ENCODE results near the gene RAB14.

DNA sequence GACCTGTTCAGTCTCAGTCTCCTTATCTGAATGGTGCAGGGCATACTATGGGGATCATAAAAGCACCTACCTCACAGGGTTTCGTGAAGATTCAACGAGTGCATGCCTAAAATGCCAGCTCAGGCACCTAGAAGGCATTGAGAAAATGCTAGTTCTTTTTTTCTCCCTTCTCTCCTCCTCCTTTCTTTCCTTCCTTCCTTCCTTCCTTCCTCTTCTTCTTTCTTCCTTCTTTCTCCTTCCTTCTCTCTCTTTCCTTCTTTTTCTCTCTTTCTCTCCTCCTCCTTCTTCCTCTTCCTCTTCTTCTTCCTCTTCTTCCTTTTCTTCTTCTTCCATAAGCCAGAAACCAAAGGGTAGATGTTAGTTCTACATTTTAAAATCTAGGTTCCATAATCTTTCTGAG is 12.3 kb upstream of the RAB14 start:
- TF ChIP-seq, protein P1, sequence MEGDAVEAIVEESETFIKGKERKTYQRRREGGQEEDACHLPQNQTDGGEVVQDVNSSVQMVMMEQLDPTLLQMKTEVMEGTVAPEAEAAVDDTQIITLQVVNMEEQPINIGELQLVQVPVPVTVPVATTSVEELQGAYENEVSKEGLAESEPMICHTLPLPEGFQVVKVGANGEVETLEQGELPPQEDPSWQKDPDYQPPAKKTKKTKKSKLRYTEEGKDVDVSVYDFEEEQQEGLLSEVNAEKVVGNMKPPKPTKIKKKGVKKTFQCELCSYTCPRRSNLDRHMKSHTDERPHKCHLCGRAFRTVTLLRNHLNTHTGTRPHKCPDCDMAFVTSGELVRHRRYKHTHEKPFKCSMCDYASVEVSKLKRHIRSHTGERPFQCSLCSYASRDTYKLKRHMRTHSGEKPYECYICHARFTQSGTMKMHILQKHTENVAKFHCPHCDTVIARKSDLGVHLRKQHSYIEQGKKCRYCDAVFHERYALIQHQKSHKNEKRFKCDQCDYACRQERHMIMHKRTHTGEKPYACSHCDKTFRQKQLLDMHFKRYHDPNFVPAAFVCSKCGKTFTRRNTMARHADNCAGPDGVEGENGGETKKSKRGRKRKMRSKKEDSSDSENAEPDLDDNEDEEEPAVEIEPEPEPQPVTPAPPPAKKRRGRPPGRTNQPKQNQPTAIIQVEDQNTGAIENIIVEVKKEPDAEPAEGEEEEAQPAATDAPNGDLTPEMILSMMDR (IDR thresholded peaks at IDR 0.05), result no peak
- no peak for TF ChIP-seq EZH2 (IDR thresholded peaks at IDR 0.05; ENCODE audit: borderline replicate concordance, insufficient read depth, low read depth, low read length, poor library complexity, severe bottlenecking)
